ENCODE data around the gene MAP7D2. TPM values are rescaled to one million over a fixed set of nuclear protein-coding genes. Genes with fewer than 3 reads are reported as not detected.

Gene MAP7D2
- total RNA-seq, 1 donor from 2014 or later, result not detected

GRCh38 chrX:19990556-19991349, 126.0 kb downstream of the MAP7D2 start, which contains the start of gene BCLAF3:
BCLAF3 (minus strand) TSS chrX:19991061; CDS start chrX:19970264, 20,797 bp downstream.
- peak within 1 kb of the TSS; percentile 56 for H3K27ac ChIP-seq (ENCODE audit: low read depth, low read length)

GRCh38 chrX:19990151-19990555, 126.6 kb downstream of the MAP7D2 start:
- Histone ChIP-seq H3K9me3 (ENCODE audit: control insufficient read depth in 3 of 3, low read length in 3 of 3) (no peaks in the 10 kb centered on the region), H3K4me3 (ENCODE audit: low read length in 3 of 3) (peak overlapping the region; percentile 73 to 75 (median 74)), H3K27ac (ENCODE audit: low read depth, low read length) (peak overlapping the region; percentile 56), H3K27me3 (ENCODE audit: control insufficient read depth in 3 of 3, insufficient read depth in 3 of 3, low read length in 3 of 3) (peaks cover 0 to 2% (median 0%) of the 10 kb centered on the region in 3 donors), H3K4me1 (ENCODE audit: control insufficient read depth in 3 of 3, insufficient read depth in 3 of 3, low read length in 3 of 3) (peaks cover 0 to 5% (median 3%) of the 10 kb centered on the region in 3 donors), H3K9ac (ENCODE audit: low read depth in 1 of 3, low read length in 3 of 3) (peak overlapping the region; percentile 61 to 79 (median 78)), H3K36me3 (ENCODE audit: control insufficient read depth in 3 of 3, insufficient read depth in 3 of 3, low read length in 3 of 3) (no peaks in the 10 kb centered on the region)

More at GRCh38 chrX:19990556-19991349, 126.0 kb downstream of the MAP7D2 start, which contains the start of gene BCLAF3:
- no peaks in the 10 kb centered on the region for H3K9me3 ChIP-seq (ENCODE audit: control insufficient read depth in 3 of 3, low read length in 3 of 3)
- peak within 1 kb of the TSS; percentile 61 to 79 (median 78) for H3K9ac ChIP-seq (ENCODE audit: low read depth in 1 of 3, low read length in 3 of 3)
- no peaks in the 10 kb centered on the region for H3K36me3 ChIP-seq (ENCODE audit: control insufficient read depth in 3 of 3, insufficient read depth in 3 of 3, low read length in 3 of 3)
- peaks cover 0 to 2% (median 0%) of the 10 kb centered on the region in 3 donors for H3K27me3 ChIP-seq (ENCODE audit: control insufficient read depth in 3 of 3, insufficient read depth in 3 of 3, low read length in 3 of 3)
- H3K4me1 ChIP-seq (ENCODE audit: control insufficient read depth in 3 of 3, insufficient read depth in 3 of 3, low read length in 3 of 3), result peaks cover 0 to 5% (median 3%) of the 10 kb centered on the region in 3 donors
- H3K4me3 ChIP-seq (ENCODE audit: low read length in 3 of 3), result peak within 1 kb of the TSS; percentile 73 to 75 (median 75)

- Histone ChIP-seq H3K4me1 (ENCODE audit: control insufficient read depth in 3 of 3, insufficient read depth in 3 of 3, low read length in 3 of 3) (peaks cover 0 to 5% (median 3%) of the 10 kb centered on the region in 3 donors), H3K27ac (ENCODE audit: low read depth, low read length) (peak overlapping the region; percentile 54), H3K9ac (ENCODE audit: low read depth in 1 of 3, low read length in 3 of 3) (peak overlapping the region in 1 of 3 donors; percentile 25), H3K36me3 (ENCODE audit: control insufficient read depth in 3 of 3, insufficient read depth in 3 of 3, low read length in 3 of 3) (no peaks in the 10 kb centered on the region), H3K4me3 (ENCODE audit: low read length in 3 of 3) (no peak overlapping the region), H3K27me3 (ENCODE audit: control insufficient read depth in 3 of 3, insufficient read depth in 3 of 3, low read length in 3 of 3) (peaks cover 0 to 2% (median 0%) of the 10 kb centered on the region in 3 donors), H3K9me3 (ENCODE audit: control insufficient read depth in 3 of 3, low read length in 3 of 3) (no peaks in the 10 kb centered on the region)
These were observed 128.9 kb downstream of the MAP7D2 start for GRCh38 chrX:19987856-19988255.

GRCh38 chrX:19986531-19986930, 130.2 kb downstream of the MAP7D2 start:
- H3K9me3 ChIP-seq (ENCODE audit: control insufficient read depth in 3 of 3, low read length in 3 of 3), result no peaks in the 10 kb centered on the region
- H3K36me3 ChIP-seq (ENCODE audit: control insufficient read depth in 3 of 3, insufficient read depth in 3 of 3, low read length in 3 of 3), result no peaks in the 10 kb centered on the region
- H3K27me3 ChIP-seq (ENCODE audit: control insufficient read depth in 3 of 3, insufficient read depth in 3 of 3, low read length in 3 of 3), result peaks cover 0 to 2% (median 0%) of the 10 kb centered on the region in 3 donors
- H3K4me1 ChIP-seq (ENCODE audit: control insufficient read depth in 3 of 3, insufficient read depth in 3 of 3, low read length in 3 of 3), result peaks cover 0 to 4% (median 3%) of the 10 kb centered on the region in 3 donors
- H3K4me3 ChIP-seq (ENCODE audit: low read length in 3 of 3), result no peak overlapping the region
- H3K27ac ChIP-seq (ENCODE audit: low read depth, low read length), result no peak overlapping the region
- H3K9ac ChIP-seq (ENCODE audit: low read depth in 1 of 3, low read length in 3 of 3), result no peak overlapping the region

- Histone ChIP-seq H3K9ac (ENCODE audit: low read depth in 1 of 3, low read length in 3 of 3) (no peak overlapping the region), H3K4me3 (ENCODE audit: low read length in 3 of 3) (no peak overlapping the region), H3K4me1 (ENCODE audit: control insufficient read depth in 3 of 3, insufficient read depth in 3 of 3, low read length in 3 of 3) (no peaks in the 10 kb centered on the region), H3K27me3 (ENCODE audit: control insufficient read depth in 3 of 3, insufficient read depth in 3 of 3, low read length in 3 of 3) (no peaks in the 10 kb centered on the region), H3K27ac (ENCODE audit: low read depth, low read length) (no peak overlapping the region), H3K9me3 (ENCODE audit: control insufficient read depth in 3 of 3, low read length in 3 of 3) (no peaks in the 10 kb centered on the region), H3K36me3 (ENCODE audit: control insufficient read depth in 3 of 3, insufficient read depth in 3 of 3, low read length in 3 of 3) (no peaks in the 10 kb centered on the region)
These were observed 134.8 kb downstream of the MAP7D2 start for GRCh38 chrX:19981947-19982346.

- Histone ChIP-seq H3K4me1 (ENCODE audit: control insufficient read depth in 3 of 3, insufficient read depth in 3 of 3, low read length in 3 of 3) (no peaks in the 10 kb centered on the region), H3K4me3 (ENCODE audit: low read length in 3 of 3) (no peak overlapping the region), H3K27ac (ENCODE audit: low read depth, low read length) (no peak overlapping the region), H3K36me3 (ENCODE audit: control insufficient read depth in 3 of 3, insufficient read depth in 3 of 3, low read length in 3 of 3) (no peaks in the 10 kb centered on the region), H3K27me3 (ENCODE audit: control insufficient read depth in 3 of 3, insufficient read depth in 3 of 3, low read length in 3 of 3) (no peaks in the 10 kb centered on the region), H3K9me3 (ENCODE audit: control insufficient read depth in 3 of 3, low read length in 3 of 3) (no peaks in the 10 kb centered on the region), H3K9ac (ENCODE audit: low read depth in 1 of 3, low read length in 3 of 3) (no peak overlapping the region)
These were observed 140.9 kb downstream of the MAP7D2 start for GRCh38 chrX:19975845-19976244.

GRCh38 chrX:19972984-19973383, 143.7 kb downstream of the MAP7D2 start:
- no peaks in the 10 kb centered on the region for H3K9me3 ChIP-seq (ENCODE audit: control insufficient read depth in 3 of 3, low read length in 3 of 3)
- no peak overlapping the region for H3K27ac ChIP-seq (ENCODE audit: low read depth, low read length)
- H3K9ac ChIP-seq (ENCODE audit: low read depth in 1 of 3, low read length in 3 of 3), result no peak overlapping the region
- no peaks in the 10 kb centered on the region for H3K4me1 ChIP-seq (ENCODE audit: control insufficient read depth in 3 of 3, insufficient read depth in 3 of 3, low read length in 3 of 3)
- no peaks in the 10 kb centered on the region for H3K36me3 ChIP-seq (ENCODE audit: control insufficient read depth in 3 of 3, insufficient read depth in 3 of 3, low read length in 3 of 3)
- H3K4me3 ChIP-seq (ENCODE audit: low read length in 3 of 3), result no peak overlapping the region
- H3K27me3 ChIP-seq (ENCODE audit: control insufficient read depth in 3 of 3, insufficient read depth in 3 of 3, low read length in 3 of 3), result no peaks in the 10 kb centered on the region

GRCh38 chrX:19968276-19968675, 148.4 kb downstream of the MAP7D2 start:
- no peak overlapping the region for H3K9ac ChIP-seq (ENCODE audit: low read depth in 1 of 3, low read length in 3 of 3)
- H3K9me3 ChIP-seq (ENCODE audit: control insufficient read depth in 3 of 3, low read length in 3 of 3), result no peaks in the 10 kb centered on the region
- H3K36me3 ChIP-seq (ENCODE audit: control insufficient read depth in 3 of 3, insufficient read depth in 3 of 3, low read length in 3 of 3), result peaks cover 0 to 8% (median 4%) of the 10 kb centered on the region in 3 donors
- no peak overlapping the region for H3K27ac ChIP-seq (ENCODE audit: low read depth, low read length)
- peaks cover 0 to 2% (median 0%) of the 10 kb centered on the region in 3 donors for H3K4me1 ChIP-seq (ENCODE audit: control insufficient read depth in 3 of 3, insufficient read depth in 3 of 3, low read length in 3 of 3)
- no peak overlapping the region for H3K4me3 ChIP-seq (ENCODE audit: low read length in 3 of 3)
- no peaks in the 10 kb centered on the region for H3K27me3 ChIP-seq (ENCODE audit: control insufficient read depth in 3 of 3, insufficient read depth in 3 of 3, low read length in 3 of 3)

- Histone ChIP-seq H3K9me3 (ENCODE audit: control insufficient read depth in 3 of 3, low read length in 3 of 3) (no peaks in the 10 kb centered on the region), H3K4me1 (ENCODE audit: control insufficient read depth in 3 of 3, insufficient read depth in 3 of 3, low read length in 3 of 3) (peaks cover 0 to 2% (median 0%) of the 10 kb centered on the region in 3 donors), H3K4me3 (ENCODE audit: low read length in 3 of 3) (no peak overlapping the region), H3K27me3 (ENCODE audit: control insufficient read depth in 3 of 3, insufficient read depth in 3 of 3, low read length in 3 of 3) (no peaks in the 10 kb centered on the region), H3K36me3 (ENCODE audit: control insufficient read depth in 3 of 3, insufficient read depth in 3 of 3, low read length in 3 of 3) (peaks cover 0 to 8% (median 4%) of the 10 kb centered on the region in 3 donors), H3K27ac (ENCODE audit: low read depth, low read length) (no peak overlapping the region), H3K9ac (ENCODE audit: low read depth in 1 of 3, low read length in 3 of 3) (no peak overlapping the region)
These were observed 150.7 kb downstream of the MAP7D2 start for GRCh38 chrX:19966056-19966455.
